HG03521 (cell line): ENCODE results near the gene ARHGEF12.

ENCODE experiments used
- ATAC-seq: cut with Tn5 transposase; IDR thresholded peaks from one replicate; pipeline ENCODE4 v1.9.1; 2021; ENCODE audit warnings: mild to moderate bottlenecking, moderate library complexity; ENCODE audit not compliant: unreplicated experiment

ARHGEF12 gene

DNA sequence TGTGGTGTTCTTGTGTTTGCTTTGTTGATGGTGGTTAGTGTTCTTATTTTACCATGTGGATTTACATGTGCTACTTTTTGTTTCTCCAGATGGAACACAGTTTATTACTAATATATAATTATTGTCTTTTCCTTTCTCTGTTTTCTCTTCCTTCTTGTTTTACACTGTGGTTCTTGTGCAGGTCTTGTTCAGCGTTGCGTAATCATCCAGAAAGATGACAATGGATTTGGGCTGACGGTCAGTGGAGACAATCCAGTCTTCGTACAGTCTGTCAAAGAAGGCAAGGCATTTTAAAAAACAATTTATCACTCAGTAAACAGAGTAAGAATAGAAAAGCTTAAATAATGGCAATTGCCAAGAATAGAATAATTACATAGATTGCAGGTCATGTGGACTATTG, 84.4 kb downstream of the ARHGEF12 start:
- no peak for ATAC-seq

DNA sequence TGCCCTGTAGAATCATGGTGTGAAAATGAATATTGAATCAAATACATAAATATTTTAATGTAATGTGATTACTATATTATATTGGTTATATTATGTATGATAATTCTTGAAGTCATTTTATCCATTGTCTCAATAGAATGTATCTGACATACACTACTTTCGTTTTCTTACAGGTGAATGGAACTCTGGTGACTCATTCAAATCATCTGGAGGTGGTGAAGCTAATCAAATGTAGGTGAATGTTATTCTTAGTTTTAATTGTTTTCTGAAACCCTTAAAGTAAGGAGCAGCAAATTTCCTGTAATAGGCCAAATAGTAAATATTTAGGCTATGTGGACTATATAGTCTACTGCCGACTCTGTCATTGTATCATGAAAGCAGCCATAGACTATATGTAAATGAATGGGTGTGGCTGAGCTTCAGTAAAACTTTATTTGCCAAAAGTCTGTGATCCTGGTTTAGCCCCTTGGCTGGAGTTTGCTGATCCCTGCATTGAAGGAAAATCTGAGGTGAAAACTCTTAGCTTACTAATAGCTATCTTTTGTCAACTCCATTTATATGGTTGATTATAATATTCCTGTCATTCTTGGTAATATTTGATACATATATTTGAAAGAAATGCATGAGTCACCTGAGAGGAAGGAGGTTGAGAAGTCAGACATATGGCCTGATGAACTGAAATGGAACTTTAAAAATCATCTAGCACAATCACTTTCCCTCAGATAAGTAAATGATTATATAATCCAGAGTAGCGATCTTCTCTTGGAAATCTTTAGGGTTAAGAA, 88.2 kb downstream of the ARHGEF12 start:
- ATAC-seq = no peak

DNA sequence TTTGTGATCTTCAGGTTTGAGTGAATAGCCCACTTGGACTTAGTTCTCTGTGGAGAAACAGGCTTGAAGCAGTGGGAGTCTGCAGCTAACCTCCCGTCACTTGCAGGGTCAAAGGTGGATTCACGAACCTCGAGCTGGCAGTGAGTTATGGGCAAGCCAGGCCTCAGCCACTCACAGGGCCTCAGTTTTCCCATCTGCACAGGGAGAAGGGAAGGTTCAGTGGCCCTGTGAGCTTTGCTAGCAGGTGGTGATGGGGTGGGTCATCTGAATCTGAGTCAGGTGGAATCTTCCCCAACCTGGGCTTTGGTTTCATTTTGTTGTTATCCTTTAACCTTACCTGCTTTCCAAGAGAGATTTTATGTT, 88.7 kb downstream of the ARHGEF12 start:
- no peak for ATAC-seq

DNA sequence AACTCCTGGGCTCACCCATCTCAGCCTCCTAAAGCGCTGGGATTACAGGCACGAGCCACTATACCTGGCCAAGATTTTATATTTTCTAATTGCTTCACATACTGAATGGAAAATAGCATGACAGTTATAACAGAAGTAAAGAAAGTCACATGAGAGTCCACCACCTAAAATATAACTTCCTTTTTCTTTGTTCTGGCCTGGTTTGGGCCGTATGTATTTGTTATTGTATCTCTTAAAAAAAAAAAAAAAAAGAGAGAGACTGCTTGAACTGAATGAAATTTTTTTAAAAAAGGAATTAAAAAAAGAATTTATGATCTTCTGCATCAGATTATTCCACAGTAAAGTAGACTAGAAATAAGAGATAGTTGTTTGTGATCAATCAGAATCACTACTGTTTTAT, 89.3 kb downstream of the ARHGEF12 start:
- ATAC-seq = no peak

DNA sequence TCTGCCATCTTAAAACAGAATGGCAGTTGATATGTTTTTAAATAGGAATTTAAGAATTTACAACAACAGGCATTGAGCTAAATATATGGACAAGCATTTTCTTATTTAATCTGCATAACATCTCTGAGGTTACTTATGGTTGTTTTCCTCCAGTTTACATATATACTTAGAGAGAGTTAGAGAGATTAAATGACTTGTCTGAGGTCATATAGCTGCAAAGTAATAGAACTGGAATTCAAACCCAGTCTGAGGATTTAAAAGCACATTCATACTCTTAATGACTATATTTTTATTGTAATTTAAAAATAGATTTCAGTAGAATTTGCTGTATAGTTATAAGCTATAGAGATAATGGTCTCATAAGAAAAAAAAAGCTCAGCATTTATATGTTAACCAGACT, 93.9 kb downstream of the ARHGEF12 start:
- no peak for ATAC-seq

DNA sequence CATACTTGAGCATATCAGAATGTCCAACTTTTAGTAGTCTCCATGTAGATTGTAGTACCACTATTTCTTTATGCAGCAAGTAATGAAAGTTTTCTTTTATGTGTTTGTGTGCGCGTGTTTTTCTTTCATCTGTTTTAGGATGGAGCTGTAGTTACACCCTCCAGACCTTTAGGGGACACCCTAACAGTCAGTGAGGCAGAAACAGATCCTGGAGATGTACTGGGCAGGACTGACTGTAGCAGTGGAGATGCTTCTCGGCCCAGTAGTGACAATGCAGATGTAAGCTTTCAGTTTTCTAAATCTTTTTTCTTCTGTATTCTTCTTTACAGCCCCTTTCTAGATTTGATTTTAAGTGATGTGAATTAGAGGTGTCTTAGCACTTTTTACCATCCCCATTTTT, 95.4 kb downstream of the ARHGEF12 start:
- ATAC-seq = no peak

DNA sequence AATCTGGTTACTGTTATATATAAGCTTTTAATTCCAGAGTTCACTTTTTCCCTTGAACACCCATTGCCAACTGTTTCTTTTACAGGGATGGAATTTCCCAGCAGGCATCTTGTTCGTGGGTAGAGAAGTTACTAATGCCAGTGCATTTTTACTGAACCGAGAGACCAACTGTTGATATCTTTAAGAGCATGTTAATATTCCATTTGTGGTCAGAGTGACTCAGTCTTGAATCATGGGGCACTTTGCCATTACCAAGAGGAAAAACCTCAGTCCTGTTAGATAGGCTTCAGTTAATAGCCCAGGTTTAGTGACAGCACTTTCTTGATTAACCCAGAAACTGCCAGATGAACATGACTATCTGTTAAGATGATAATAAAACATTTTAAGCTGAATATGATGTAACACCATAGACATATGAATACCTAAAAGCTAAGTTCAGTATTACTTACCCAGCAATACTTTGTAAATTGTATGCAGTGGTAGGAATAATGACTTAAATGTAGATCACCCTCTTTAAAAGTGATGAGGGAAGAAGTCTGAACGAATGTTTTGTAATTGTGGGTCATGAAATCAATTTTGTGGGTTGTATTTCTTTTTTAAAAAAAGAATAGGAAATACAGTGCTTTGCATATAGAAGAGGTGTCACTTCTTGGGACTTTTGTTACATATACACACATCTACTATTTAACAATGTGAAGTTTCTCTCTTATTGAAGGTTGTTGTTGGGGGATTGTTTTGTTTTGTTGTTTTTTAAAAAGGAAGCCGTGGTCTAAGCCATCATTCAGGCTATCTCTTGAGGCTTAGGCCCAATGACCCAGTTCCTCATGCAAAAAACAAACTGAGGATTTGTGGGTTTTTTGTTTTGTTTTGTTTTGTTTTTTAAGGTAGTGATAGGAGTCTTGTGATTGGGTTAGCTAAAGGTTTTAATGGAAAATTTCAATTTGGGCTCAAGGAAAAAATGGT, 96.1 kb downstream of the ARHGEF12 start:
- no peak for ATAC-seq

DNA sequence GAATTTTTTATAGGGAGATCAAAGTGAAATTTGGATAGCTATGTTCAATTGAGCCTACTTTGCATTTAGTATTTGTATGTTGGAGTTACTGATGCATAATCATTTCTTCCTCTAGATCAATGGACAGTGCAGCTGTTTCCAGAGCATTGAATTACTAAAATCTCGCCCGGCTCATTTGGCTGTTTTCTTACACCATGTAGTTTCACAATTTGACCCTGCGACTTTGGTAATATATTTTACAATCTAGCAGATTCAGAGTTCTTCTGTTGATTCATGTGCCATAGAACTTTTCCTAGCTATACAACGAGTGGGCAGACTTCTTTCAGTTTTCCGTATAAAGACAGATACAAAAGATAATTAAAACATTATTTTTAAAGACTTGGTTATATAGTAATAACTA, 105.4 kb downstream of the ARHGEF12 start:
- no peak for ATAC-seq

DNA sequence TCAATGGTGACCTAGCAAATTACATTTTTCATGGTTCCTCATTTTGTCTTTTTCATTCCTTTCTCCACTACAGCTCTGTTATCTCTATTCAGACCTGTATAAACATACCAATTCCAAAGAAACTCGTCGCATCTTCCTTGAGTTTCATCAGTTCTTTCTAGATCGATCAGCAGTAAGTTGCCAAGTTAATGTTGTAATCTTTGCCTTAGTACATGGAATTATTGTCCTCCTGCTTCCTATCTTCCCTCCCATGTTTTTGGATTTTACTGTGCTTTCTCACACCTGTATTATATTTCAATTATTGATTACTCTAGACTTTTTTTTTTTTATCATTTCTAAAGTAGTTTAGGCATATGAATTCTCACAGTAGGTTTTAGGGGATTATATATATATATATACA, 105.8 kb downstream of the ARHGEF12 start:
- no peak for ATAC-seq

DNA sequence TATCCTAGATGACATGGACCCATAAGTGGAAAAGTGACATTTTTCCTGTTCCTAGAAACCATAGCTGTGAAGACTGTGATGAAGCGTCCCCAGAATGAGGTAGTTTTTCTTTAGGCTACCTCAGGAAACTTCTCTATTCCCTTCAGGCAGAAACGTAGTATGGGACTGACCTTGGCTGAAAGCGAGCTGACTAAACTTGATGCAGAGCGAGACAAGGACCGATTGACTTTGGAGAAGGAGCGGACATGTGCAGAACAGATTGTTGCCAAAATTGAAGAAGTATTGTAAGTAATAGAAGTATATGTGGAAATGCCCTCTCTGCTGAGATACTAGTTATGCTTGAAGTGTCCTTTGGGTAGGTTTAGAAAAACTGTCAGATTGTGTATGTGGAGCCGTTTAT, 110.6 kb downstream of the ARHGEF12 start:
- ATAC-seq = no peak

DNA sequence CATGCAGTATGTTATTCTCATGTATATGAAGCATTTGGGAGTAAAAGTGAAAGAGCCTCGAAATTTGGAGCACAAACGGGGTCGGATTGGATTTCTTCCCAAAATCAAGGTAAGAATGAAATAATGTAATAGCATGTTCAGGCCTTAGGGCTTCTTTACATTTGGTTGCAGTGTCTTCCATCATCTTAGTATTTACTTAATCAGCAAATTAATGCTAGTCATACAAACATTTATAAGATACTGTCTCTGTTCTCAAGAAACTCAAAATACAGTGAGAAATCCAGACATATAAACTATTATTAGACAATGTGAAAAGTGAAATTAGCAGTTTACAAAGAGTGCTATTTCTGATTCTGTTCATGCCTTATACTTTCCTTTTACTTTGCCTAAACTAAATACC, 112.0 kb downstream of the ARHGEF12 start:
- no peak for ATAC-seq

DNA sequence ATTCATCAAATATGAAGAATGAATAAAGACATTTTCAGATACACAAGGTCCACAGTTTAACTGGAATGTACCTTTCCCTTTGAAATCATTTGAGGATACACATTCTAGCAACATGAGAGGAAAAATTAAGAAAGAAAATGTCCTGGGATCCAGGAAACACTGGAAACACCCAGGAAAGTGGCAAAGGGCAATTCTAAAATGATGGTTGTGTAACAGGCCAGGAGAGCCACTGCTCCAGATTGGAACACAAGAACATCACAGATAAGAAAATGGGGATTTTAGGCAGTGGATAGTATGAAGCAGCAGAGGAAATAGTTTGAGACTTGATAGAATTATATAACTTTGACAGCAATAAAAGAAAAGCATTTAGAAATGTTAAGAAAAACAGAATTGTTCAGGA, 119.3 kb downstream of the ARHGEF12 start:
- no peak for ATAC-seq

DNA sequence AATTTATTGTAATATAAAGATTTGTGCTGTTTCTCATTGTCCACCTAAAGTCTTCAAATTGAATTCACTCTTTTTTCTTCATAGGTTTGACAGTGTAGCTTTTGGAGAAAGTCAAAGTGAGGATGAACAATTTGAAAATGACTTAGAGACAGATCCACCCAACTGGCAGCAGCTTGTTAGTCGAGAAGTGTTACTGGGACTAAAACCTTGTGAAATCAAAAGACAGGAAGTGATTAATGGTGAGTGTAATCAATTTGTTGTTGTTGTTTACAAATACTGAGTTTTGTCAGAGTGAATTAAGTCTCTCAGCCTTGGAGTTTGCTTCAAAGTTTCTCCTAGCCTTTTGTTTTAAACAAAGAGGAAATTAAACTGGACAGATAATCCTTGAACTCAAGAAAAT, 121.8 kb downstream of the ARHGEF12 start:
- no peak for ATAC-seq

DNA sequence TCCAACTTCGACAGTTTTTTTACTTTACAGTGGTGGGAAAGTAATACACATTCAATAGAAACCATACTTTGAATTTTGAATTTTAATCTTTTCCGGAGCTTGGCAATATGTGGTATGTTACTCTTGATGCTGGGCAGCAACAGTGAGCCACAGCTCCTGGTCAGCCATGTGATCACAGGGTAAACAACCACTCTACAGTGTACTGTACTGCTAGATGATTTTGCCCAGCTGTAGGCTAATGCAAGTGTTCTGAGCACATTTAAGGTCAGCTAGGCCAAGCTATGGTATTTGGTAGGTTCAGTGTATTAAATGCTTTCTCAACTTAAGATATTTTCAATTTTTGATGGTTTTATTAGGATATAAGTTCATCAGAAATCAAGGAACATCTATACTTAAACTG, 126.6 kb downstream of the ARHGEF12 start:
- ATAC-seq = no peak

DNA sequence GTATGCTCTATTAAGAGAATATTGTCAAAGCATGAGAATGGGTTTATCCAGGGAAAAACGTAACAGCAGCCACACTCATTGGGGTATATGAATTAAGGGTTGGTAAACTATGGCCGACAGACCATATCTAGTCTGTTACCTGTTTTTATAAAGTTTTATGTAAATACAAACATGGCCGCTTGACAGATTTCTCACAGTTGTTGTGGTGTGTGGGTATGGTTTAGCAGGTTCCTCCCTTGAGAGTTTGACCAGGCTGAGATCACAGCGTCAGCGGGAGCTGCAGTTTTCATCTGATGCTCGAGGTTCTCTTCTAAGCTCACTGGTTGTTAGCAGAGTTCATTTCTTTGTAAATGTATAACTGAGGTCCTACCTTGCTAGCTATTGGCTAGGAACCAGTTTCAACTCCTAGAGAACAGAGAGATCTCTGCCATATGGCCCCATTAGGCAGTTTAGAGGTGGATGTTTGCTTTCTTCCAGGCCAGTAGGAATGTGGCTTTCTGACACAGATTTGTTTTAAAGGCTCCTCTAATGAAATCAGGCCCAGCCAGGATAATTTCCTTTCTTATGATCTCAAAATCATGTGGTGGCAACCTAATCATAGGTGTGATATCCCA, 129.8 kb downstream of the ARHGEF12 start:
- no peak for ATAC-seq

DNA sequence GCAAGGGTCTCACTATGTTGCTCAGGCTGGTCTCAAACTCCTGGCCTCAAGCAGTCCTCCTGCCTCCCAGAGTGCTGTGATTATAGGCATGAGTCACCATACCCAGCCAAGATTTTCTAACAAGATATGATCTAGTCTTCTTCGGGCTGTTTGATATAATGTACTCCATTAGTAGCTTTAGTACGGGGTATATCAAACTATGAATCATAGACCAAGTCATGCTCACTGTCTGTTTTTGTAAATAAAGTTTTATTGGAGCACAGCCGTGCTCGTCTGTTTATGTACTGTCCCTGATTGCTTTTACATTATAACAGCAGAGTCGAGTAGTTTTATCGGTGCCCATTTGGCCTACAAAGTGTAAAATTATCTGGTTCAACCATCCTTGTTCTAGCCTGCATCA, 131.4 kb downstream of the ARHGEF12 start:
- ATAC-seq = no peak

DNA sequence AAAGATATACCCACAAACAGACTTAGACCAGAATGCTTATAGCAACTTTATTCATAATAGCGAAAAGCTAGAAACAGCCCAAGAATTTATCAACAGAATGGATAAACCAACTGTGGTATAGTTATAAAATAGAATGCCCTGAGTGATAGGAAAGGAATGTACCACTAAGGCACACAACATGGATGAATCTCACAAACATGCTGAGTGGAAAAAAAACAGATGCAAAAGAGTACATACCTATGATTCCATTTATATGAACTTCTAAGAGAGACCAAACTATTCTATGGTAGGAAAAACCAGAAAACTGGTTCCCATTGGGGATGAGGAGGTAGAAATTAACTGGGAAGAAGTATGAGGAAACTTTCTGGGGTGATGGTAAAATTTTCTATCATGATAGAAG, 134.9 kb downstream of the ARHGEF12 start:
- no peak for ATAC-seq

DNA sequence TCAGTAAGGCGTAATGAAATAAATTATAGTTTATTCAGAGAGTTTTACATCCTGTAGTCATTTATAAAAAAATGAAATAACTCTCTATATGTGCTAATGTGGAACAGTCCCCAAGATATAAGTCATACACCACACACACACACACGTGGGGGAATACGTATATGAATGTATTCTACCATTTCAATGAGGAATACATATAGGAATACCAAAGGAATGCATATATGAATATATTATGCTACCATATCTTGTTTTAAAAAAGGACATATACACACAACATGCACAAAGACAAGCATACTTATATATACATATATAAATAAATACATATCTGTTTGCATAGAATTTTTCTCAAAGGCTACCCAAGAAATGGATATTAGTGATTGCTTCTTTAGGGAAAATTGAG, 135.8 kb downstream of the ARHGEF12 start:
- ATAC-seq = no peak

DNA sequence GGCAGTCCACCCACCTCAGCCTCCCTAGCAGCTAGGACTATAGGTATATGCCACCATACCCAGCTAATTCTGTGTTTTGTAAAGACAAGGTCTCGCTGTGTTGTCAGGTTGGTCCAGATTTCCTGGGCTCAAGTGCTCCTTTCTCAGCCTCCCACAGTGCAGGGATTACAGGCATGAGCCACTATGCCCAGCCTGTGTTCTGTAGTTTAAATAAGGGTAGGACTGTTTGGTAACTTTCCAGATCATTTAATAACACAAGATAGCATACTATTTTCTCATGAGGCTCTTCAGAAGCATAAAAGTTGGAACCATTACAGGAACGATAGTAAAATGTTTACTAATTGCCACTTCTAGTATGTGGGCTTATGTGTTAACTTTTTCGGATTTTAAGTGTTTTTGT, 137.3 kb downstream of the ARHGEF12 start:
- ATAC-seq = no peak

DNA sequence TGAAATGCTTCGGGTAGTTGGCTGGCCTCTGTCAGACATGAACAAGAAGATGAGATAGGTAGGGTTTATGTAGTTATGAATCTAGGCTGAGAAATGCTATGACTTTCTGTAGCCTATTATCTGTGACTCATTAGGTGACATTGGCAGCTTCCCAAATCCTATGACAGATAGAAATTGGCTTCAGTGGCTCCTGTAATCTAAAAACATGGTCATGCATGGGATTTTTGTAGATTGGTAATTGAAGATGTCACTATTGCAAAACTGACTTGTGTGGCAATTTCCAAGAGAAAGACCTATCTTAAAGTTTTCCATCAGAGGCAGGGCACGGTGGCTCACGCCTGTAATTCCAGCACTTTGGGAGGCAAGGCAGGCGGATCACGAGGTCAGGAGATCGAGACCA, 145.9 kb downstream of the ARHGEF12 start:
- ATAC-seq = no peak

DNA sequence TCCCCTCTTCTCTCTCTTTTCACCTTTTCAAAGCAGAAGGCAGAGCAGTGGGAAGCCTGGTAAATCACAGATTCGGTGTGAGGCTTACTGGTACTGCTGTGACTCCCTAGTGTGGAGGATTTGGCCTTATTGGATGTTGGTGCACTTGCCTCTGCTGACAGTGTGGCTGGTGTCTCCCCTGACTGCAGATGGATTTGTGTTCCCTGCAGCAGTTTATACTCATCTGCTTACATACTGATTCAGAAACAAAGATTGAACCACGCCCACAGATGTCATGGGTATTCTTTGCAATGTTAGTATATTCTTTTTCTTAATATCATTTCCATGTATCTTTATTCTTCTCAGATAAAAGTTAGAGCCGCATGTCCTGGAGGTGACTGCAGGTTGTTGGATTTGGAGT, 148.5 kb downstream of the ARHGEF12 start:
- no peak for ATAC-seq

DNA sequence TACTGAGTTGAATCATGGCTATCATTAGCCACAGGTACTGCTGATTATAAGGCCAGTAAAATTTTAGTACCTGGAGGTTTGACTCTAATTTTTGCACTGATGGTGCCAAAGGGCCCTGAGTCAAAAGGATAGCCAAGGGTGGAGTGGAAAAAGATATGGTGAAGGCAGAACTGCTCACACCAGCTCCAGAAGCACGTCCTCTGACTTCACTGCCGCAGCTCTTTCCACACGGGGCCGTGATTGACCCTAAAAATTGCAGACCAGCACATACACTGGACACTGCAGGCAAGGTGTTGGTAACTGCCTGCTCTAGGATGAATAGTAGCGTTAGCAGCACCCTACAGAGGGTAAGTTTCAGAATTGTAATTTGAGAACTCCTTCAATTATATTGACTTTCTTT, 149.9 kb downstream of the ARHGEF12 start:
- no peak for ATAC-seq
